NK-92 (cell line): Measurements from ENCODE around the gene USP34.

ENCODE experiments used
- DNase-seq: peaks from one replicate; lab custom pipeline; 2025; ENCODE audit not compliant: unreplicated experiment; lab: John Stamatoyannopoulos, UW

USP34 gene

GRCh38 chr2:61326423-61326822 is 144.5 kb downstream of the USP34 start:
- DNase-seq = no peak

GRCh38 chr2:61320181-61320580 is 150.7 kb downstream of the USP34 start:
- DNase-seq = no peak

- no peak for DNase-seq
Measured at GRCh38 chr2:61318553-61318952, 152.3 kb downstream of the USP34 start.

- no peak for DNase-seq
Measured at GRCh38 chr2:61295981-61296380, 174.9 kb downstream of the USP34 start.

- no peak for DNase-seq
Measured at GRCh38 chr2:61291851-61292575, 178.9 kb downstream of the USP34 start.

GRCh38 chr2:61288070-61288841 is 182.6 kb downstream of the USP34 start:
- no peak for DNase-seq

- DNase-seq = no peak
Measured at GRCh38 chr2:61287254-61287653, 183.6 kb downstream of the USP34 start.

GRCh38 chr2:61283443-61284160 is 187.3 kb downstream of the USP34 start:
- DNase-seq = no peak

- no peak for DNase-seq
Measured at GRCh38 chr2:61282104-61282590, 188.7 kb downstream of the USP34 start.

- no peak for DNase-seq
Measured at GRCh38 chr2:61281321-61281720, 189.6 kb downstream of the USP34 start.

- DNase-seq = no peak
Measured at GRCh38 chr2:61277756-61278155, 193.1 kb downstream of the USP34 start.

- no peak for DNase-seq
Measured at GRCh38 chr2:61275575-61276184, 195.2 kb downstream of the USP34 start.

- no peak for DNase-seq
Measured at GRCh38 chr2:61272421-61273070, 198.3 kb downstream of the USP34 start.

- no peak for DNase-seq
Measured at GRCh38 chr2:61268249-61268648, 202.6 kb downstream of the USP34 start.

GRCh38 chr2:61266632-61267505 is 204.0 kb downstream of the USP34 start:
- DNase-seq = no peak

GRCh38 chr2:61263830-61264229 is 207.1 kb downstream of the USP34 start:
- no peak for DNase-seq

GRCh38 chr2:61262699-61263098 is 208.2 kb downstream of the USP34 start:
- no peak for DNase-seq

- no peak for DNase-seq
Measured at GRCh38 chr2:61257446-61257845, 213.4 kb downstream of the USP34 start.

- DNase-seq = no peak
Measured at GRCh38 chr2:61255580-61256437, 215.1 kb downstream of the USP34 start.
